Small intestine (tissue), 7 donors: ENCODE results near the gene SPIRE2. TPM values are rescaled to one million over a fixed set of nuclear protein-coding genes. Genes with fewer than 3 reads are reported as not detected.
A peak's percentile ranks its signal among the peaks of the same experiment; 100 is the strongest.
"Not testable (repeated sequence)": the region's sequence is repeated elsewhere in the genome, so short reads cannot be mapped to it uniquely, and the experiment has no call there.

Source experiments
- DNase-seq, 2 donors: peaks; one replicate each; pipeline versions ENCODE4 v3.0.0 to v3.0.0-alpha.2; 2013
- FAIRE-seq: peaks from 2 replicates; lab custom pipeline; 2012; peaks lifted over from hg19 to GRCh38; lab: Jason Lieb, UNC
- H3K27ac ChIP-seq, 3 donors: one replicate each; pipeline ENCODE4 v1.5.1; 2013; ENCODE audit warnings: low read length in 2 of 3, mild to moderate bottlenecking in 2 of 3, control low read depth in 1 of 3, inconsistent platforms in 1 of 3, low read depth in 1 of 3, moderate library complexity in 1 of 3
- H3K27me3 ChIP-seq, 3 donors: one replicate each; pipeline ENCODE4 v1.6.1; 2013; ENCODE audit warnings: low read length in 3 of 3, inconsistent platforms in 1 of 3; ENCODE audit not compliant: control insufficient read depth in 3 of 3, insufficient read depth in 3 of 3
- H3K36me3 ChIP-seq, 3 donors: one replicate each; pipeline ENCODE4 v1.6.1; 2013; ENCODE audit warnings: low read length in 3 of 3, inconsistent platforms in 1 of 3, low read depth in 1 of 3, mild to moderate bottlenecking in 1 of 3, moderate library complexity in 1 of 3; ENCODE audit not compliant: control insufficient read depth in 3 of 3, insufficient read depth in 2 of 3
- H3K4me1 ChIP-seq, 3 donors: one replicate each; pipeline ENCODE4 v1.6.1; 2013; ENCODE audit warnings: low read length in 2 of 3, inconsistent platforms in 1 of 3, low read depth in 1 of 3, mild to moderate bottlenecking in 1 of 3, moderate library complexity in 1 of 3; ENCODE audit not compliant: control insufficient read depth in 3 of 3, insufficient read depth in 2 of 3
- H3K4me3 ChIP-seq, 3 donors: one replicate each; pipeline ENCODE4 v1.5.1; 2013; ENCODE audit warnings: low read length in 3 of 3, control low read depth in 1 of 3, inconsistent platforms in 1 of 3, low read depth in 1 of 3, mild to moderate bottlenecking in 1 of 3, moderate library complexity in 1 of 3
- H3K9me3 ChIP-seq, 2 donors: one replicate each; pipeline ENCODE4 v1.6.1; 2013; ENCODE audit warnings: low read depth in 1 of 2, low read length in 1 of 2; ENCODE audit not compliant: control insufficient read depth in 2 of 2, insufficient read depth in 1 of 2
- WGBS, 3 donors: extraction: QIAGEN DNeasy Blood & Tissue Kit; methylation state at CpG; one replicate each; pipeline ENCODE4 v1.1.7; 2013; 5-methylcytosine and 5-hydroxymethylcytosine counted together
- polyA plus RNA-seq, 4 donors: library from polyadenylated mRNA; stranded (reverse) in 3 of 4; unstranded in 1 of 4; fragments of 200-250 nt in 3 of 4; fragments of 120-200 nt in 1 of 4; gene quantifications; one replicate each; pipeline versions ENCODE4 v1.2.1 to v1.2.3, GENCODE V29; 2013
- donor health status: healthy with polysubstance abuse.
- donor health status: control.
- donor health status: control.
- donor health status: Bipolar disorder and iron deficiency.
- donor health status: healthy.

SPIRE2 gene
- polyA plus RNA-seq, 4 donors: 19.6 to 61.5 (median 44.9) TPM

- peak overlapping the region in 1 of 3 donors; percentile 16 for H3K4me3 ChIP-seq
- DNase-seq: peak in 1 of 2 donors; percentile 35
- not testable (repeated sequence) for FAIRE-seq, H3K27me3 ChIP-seq, H3K9me3 ChIP-seq, H3K27ac ChIP-seq
- WGBS, 3 donors: 18 to 63% (median 50%) methylated on average over 14 of the region's 14 CpGs
- peaks cover 0 to 16% (median 0%) of the 10 kb centered on the region in 3 donors for H3K36me3 ChIP-seq
- peaks cover 0 to 42% (median 2%) of the 10 kb centered on the region in 3 donors for H3K4me1 ChIP-seq
Observed at GRCh38 chr16:89818851-89819403, 9.3 kb upstream of the SPIRE2 start.

- whole genome bisulfite sequencing, 3 donors: 72 to 96% (median 81%) methylated on average over 7 to 8 of the region's 8 CpGs
Observed at GRCh38 chr16:89819448-89819847, 8.8 kb upstream of the SPIRE2 start.

GRCh38 chr16:89821438-89822187 lies 6.7 kb upstream of the SPIRE2 start:
- peaks cover 0 to 10% of the 10 kb centered on the region in 2 donors for H3K9me3 ChIP-seq
- H3K4me1 ChIP-seq: peaks cover 0 to 47% (median 2%) of the 10 kb centered on the region in 3 donors
- H3K27me3 ChIP-seq: no peaks in the 10 kb centered on the region
- peaks cover 0 to 23% (median 0%) of the 10 kb centered on the region in 3 donors for H3K36me3 ChIP-seq
- DNase-seq: no peak
- H3K4me3 ChIP-seq: peak overlapping the region in 1 of 3 donors; percentile 1
- H3K27ac ChIP-seq: peak overlapping the region; percentile 63 to 93 (median 66)
- no peak for FAIRE-seq
- WGBS, 3 donors: 75 to 89% (median 78%) methylated on average over 23 of the region's 23 CpGs

More at GRCh38 chr16:89819448-89819847, 8.8 kb upstream of the SPIRE2 start:
- H3K27ac ChIP-seq, DNase-seq, FAIRE-seq, H3K27me3 ChIP-seq, H3K9me3 ChIP-seq: not testable (repeated sequence)
- Histone ChIP-seq H3K4me3 (peak overlapping the region in 1 of 3 donors; percentile 16), H3K4me1 (peaks cover 0 to 42% (median 2%) of the 10 kb centered on the region in 3 donors), H3K36me3 (peaks cover 0 to 16% (median 0%) of the 10 kb centered on the region in 3 donors)

GRCh38 chr16:89822188-89823086 lies 5.8 kb upstream of the SPIRE2 start:
- WGBS, 3 donors: 27 to 62% (median 42%) methylated on average over 19 of the region's 19 CpGs
- peaks cover 0 to 7% of the 10 kb centered on the region in 2 donors for H3K9me3 ChIP-seq
- no peaks in the 10 kb centered on the region for H3K27me3 ChIP-seq
- H3K4me1 ChIP-seq: peaks cover 0 to 52% (median 2%) of the 10 kb centered on the region in 3 donors
- DNase-seq (peak; percentile 91 to 92), FAIRE-seq (no peak)
- peak overlapping the region; percentile 66 to 93 (median 69) for H3K27ac ChIP-seq
- H3K4me3 ChIP-seq: peak overlapping the region in 1 of 3 donors; percentile 1
- H3K36me3 ChIP-seq: peaks cover 0 to 23% (median 0%) of the 10 kb centered on the region in 3 donors

- Histone ChIP-seq H3K36me3 (peaks cover 0 to 23% (median 0%) of the 10 kb centered on the region in 3 donors), H3K27me3 (no peaks in the 10 kb centered on the region), H3K4me1 (peaks cover 0 to 49% (median 2%) of the 10 kb centered on the region in 3 donors), H3K9me3 (peaks cover 0 to 3% of the 10 kb centered on the region in 2 donors), H3K27ac (peak overlapping the region; percentile 60 to 93 (median 69)), H3K4me3 (no peak overlapping the region)
- FAIRE-seq (no peak), DNase-seq (no peak)
- WGBS, 3 donors: 46 to 71% (median 65%) methylated on average over 8 of the region's 8 CpGs
Observed at GRCh38 chr16:89823087-89823823, 5.0 kb upstream of the SPIRE2 start.

- H3K9me3 ChIP-seq, H3K4me3 ChIP-seq, DNase-seq, H3K27me3 ChIP-seq, FAIRE-seq: not testable (repeated sequence)
- Histone ChIP-seq H3K36me3 (peaks cover 0 to 23% (median 0%) of the 10 kb centered on the region in 3 donors), H3K4me1 (peaks cover 0 to 47% (median 3%) of the 10 kb centered on the region in 3 donors), H3K27ac (peak overlapping the region in 1 of 3 donors; percentile 93)
- WGBS, 3 donors: 49 to 71% (median 62%) methylated on average over 5 of the region's 5 CpGs
Observed at GRCh38 chr16:89823824-89824148, 4.5 kb upstream of the SPIRE2 start.

GRCh38 chr16:89826531-89827382 lies 1.5 kb upstream of the SPIRE2 start:
- Histone ChIP-seq H3K4me1 (peaks cover 0 to 49% (median 6%) of the 10 kb centered on the region in 3 donors), H3K36me3 (peaks cover 0 to 23% (median 0%) of the 10 kb centered on the region in 3 donors), H3K27me3 (no peaks in the 10 kb centered on the region), H3K27ac (peak overlapping the region; percentile 37 to 94 (median 70)), H3K9me3 (no peaks in the 10 kb centered on the region), H3K4me3 (no peak overlapping the region)
- DNase-seq: peak; percentile 60 to 66
- 60 to 78% (median 73%) methylated on average over 25 to 26 of the region's 26 CpGs for WGBS, 3 donors
- no peak for FAIRE-seq
